GM18517 (cell line): ENCODE results near the gene ASB15.
"Not testable (repeated sequence)": the region's sequence is repeated elsewhere in the genome, so short reads cannot be mapped to it uniquely, and the experiment has no call there.

Experiments used
- ATAC-seq: cut with Tn5 transposase; IDR thresholded peaks from one replicate; pipeline ENCODE4 v1.9.1; 2021; ENCODE audit warnings: mild to moderate bottlenecking, moderate library complexity; ENCODE audit not compliant: unreplicated experiment

The ASB15 gene

GRCh38 chr7:123634011-123634573 lies 32.5 kb downstream of the ASB15 start:
- not testable (repeated sequence) for ATAC-seq

- no peak for ATAC-seq
Observed at GRCh38 chr7:123635551-123636359, 34.1 kb downstream of the ASB15 start.

- no peak for ATAC-seq
Observed at GRCh38 chr7:123637203-123637602, 35.6 kb downstream of the ASB15 start.

- no peak for ATAC-seq
Observed at GRCh38 chr7:123637878-123638277, 36.3 kb downstream of the ASB15 start.

GRCh38 chr7:123639631-123640030 lies 38.0 kb downstream of the ASB15 start:
- no peak for ATAC-seq

- ATAC-seq, result no peak
Observed at GRCh38 chr7:123640583-123640982, 39.0 kb downstream of the ASB15 start.

GRCh38 chr7:123641901-123642300 lies 40.3 kb downstream of the ASB15 start:
- ATAC-seq, result no peak

GRCh38 chr7:123643495-123644441 lies 42.1 kb downstream of the ASB15 start:
- ATAC-seq, result no peak

GRCh38 chr7:123645516-123645915 lies 43.9 kb downstream of the ASB15 start:
- no peak for ATAC-seq

- no peak for ATAC-seq
Observed at GRCh38 chr7:123647106-123647730, 45.6 kb downstream of the ASB15 start.

- ATAC-seq, result no peak
Observed at GRCh38 chr7:123649964-123650363, 48.3 kb downstream of the ASB15 start.

- no peak for ATAC-seq
Observed at GRCh38 chr7:123650595-123650994, 49.0 kb downstream of the ASB15 start.

- ATAC-seq, result no peak
Observed at GRCh38 chr7:123652406-123652805, 50.8 kb downstream of the ASB15 start.

- no peak for ATAC-seq
Observed at GRCh38 chr7:123653162-123653561, 51.5 kb downstream of the ASB15 start.

GRCh38 chr7:123655614-123656013 lies 54.0 kb downstream of the ASB15 start, which contains the start of gene LMOD2:
Gene LMOD2 (plus strand): TSS chr7:123655866. CDS start chr7:123655964, 98 bp downstream.
- ATAC-seq, result no peak

- ATAC-seq, result no peak
Observed at GRCh38 chr7:123656544-123657303, 55.1 kb downstream of the ASB15 start.

GRCh38 chr7:123657304-123657685 lies 55.7 kb downstream of the ASB15 start:
- ATAC-seq, result no peak

- no peak for ATAC-seq
Observed at GRCh38 chr7:123658023-123658422, 56.4 kb downstream of the ASB15 start.

GRCh38 chr7:123660514-123661354 lies 59.1 kb downstream of the ASB15 start:
- no peak for ATAC-seq
